Astrocyte of the cerebellum (primary cell): Measurements from ENCODE around the gene HEMK1.

Experiments used
- DNase-seq: peaks from one replicate; pipeline ENCODE4 v3.0.0-alpha.2; 2011; ENCODE audit warnings: low read depth
- H3K4me3 ChIP-seq: 2 replicates; pipeline ENCODE4 v1.5.1; 2011; ENCODE audit warnings: mild to moderate bottlenecking, low read depth, low read length, moderate library complexity
- in situ Hi-C: cut with HindIII; loops from 2 replicates; pipeline ENCODE4 v1.10.0; 2017; ENCODE audit warnings: low sequenced_read_pairs
- TF ChIP-seq, protein P1 (sequence below): IDR thresholded peaks from 2 replicates; pipeline ENCODE4 v1.5.1; 2012; ENCODE audit warnings: low read length, low read depth, moderate library complexity, mild to moderate bottlenecking; ENCODE audit errors: missing control alignments

The HEMK1 gene

GRCh38 chr3:50582083-50582482 is 12.8 kb downstream of the HEMK1 start:
- TF ChIP-seq, protein P1, sequence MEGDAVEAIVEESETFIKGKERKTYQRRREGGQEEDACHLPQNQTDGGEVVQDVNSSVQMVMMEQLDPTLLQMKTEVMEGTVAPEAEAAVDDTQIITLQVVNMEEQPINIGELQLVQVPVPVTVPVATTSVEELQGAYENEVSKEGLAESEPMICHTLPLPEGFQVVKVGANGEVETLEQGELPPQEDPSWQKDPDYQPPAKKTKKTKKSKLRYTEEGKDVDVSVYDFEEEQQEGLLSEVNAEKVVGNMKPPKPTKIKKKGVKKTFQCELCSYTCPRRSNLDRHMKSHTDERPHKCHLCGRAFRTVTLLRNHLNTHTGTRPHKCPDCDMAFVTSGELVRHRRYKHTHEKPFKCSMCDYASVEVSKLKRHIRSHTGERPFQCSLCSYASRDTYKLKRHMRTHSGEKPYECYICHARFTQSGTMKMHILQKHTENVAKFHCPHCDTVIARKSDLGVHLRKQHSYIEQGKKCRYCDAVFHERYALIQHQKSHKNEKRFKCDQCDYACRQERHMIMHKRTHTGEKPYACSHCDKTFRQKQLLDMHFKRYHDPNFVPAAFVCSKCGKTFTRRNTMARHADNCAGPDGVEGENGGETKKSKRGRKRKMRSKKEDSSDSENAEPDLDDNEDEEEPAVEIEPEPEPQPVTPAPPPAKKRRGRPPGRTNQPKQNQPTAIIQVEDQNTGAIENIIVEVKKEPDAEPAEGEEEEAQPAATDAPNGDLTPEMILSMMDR = no peak
- in situ Hi-C loops = no loop called here
- H3K4me3 ChIP-seq = no peak overlapping the region
- DNase-seq = no peak

GRCh38 chr3:50583897-50584296 is 14.6 kb downstream of the HEMK1 start:
- TF ChIP-seq, protein P1 = no peak
- DNase-seq = no peak
- H3K4me3 ChIP-seq = no peak overlapping the region
- in situ Hi-C loops = no loop called here

DNA sequence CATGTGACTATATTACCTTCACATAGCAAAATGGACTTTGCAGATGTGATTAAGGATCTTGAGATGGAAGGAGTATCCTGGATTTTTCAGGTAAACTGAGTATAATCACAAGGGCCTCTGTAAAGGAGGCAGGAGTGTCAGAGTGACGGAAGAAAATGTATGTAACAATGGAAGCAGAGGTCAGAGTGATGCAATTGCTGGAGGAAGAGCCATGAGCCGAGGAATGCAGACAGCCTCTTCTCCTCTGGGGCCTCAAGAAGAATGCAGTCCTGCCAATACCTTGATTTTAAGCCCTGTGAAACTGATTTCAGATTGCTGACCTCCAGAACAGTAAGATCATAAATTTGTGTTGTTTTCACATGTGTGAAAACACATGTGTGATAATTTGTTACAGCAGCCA is 15.1 kb downstream of the HEMK1 start:
- TF ChIP-seq, protein P1 = no peak
- no peak for DNase-seq
- H3K4me3 ChIP-seq = no peak overlapping the region
- in situ Hi-C loops = no loop called here

DNA sequence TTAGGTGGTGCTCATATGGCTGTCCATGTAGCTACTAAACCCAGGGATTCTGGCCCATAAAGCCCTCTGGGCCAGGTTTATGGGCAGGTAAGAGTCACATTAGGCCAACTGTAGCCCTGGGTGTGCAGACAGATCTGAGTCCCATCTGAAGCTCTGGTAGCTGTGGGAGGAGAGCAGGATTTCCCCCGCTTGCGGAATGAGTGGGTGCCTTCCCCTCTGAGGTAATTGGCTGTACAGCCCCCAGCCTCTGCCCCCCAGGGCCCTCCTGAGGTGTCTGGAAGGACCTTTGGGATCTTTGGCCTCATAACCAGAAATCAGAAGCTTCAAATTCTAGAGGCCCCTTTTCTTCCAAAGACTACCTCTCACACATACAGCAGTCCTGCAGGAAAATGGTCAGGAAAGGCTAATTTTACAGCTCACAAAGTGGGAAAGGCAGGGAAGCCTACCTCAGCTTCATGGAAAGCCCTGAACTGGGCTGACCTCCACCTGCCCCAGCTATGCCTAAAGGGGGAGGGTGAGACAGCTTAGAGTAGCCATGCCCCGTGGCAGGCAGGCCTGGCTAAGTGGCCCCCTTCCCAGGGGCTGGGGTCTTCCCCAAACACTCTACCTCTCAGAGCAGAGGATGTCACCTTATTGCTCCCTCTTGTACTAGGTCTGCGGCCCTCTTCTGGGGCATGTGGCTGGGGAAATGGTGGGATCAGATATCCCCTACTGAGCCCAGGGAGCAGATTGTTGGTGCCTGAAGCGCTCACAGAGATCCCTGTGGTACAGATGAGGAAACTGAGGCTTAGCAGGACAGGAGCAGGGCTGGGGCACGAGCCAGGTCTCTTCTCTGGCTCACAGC is 16.8 kb downstream of the HEMK1 start:
- no peak overlapping the region for H3K4me3 ChIP-seq
- no peak for DNase-seq
- TF ChIP-seq, protein P1 = no peak
- in situ Hi-C loops = no loop called here

DNA sequence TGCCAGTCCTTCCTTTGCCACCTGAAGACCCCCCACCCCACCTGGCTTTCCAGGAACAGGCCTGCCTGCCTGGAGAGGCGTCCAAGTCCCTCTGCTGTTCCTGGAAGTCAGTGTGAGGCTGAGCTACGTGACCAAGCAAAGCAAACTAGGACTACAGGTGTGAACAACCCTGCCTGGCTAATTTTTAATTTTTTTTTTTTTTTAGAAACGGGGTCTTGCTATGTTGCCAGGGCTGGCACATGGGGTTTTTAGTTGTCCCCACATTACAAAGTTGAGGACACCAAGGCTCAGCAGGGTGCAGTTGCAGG is 17.4 kb downstream of the HEMK1 start:
- H3K4me3 ChIP-seq = no peak overlapping the region
- DNase-seq = no peak
- in situ Hi-C loops = no loop called here
- TF ChIP-seq, protein P1 = no peak

- TF ChIP-seq, protein P1 = no peak
- no peak overlapping the region for H3K4me3 ChIP-seq
- in situ Hi-C loops = no loop called here
- no peak for DNase-seq
Measured at GRCh38 chr3:50587373-50587772, 18.1 kb downstream of the HEMK1 start.
